HEK293 (cell line): ENCODE results near the gene SNX19.
A peak's percentile ranks its signal among the peaks of the same experiment; 100 is the strongest.

Source experiments
- CTCF ChIA-PET: fragments of 350-600 bp; formaldehyde crosslinking; extraction: SDS; loops from one replicate; lab custom pipeline; 2021; ENCODE audit warnings: antibody characterized with exemption; lab: Yijun Ruan, JAX
- POLR2A ChIA-PET: fragments of 300-600 bp; formaldehyde crosslinking; extraction: SDS; loops from one replicate; lab custom pipeline; 2020; ENCODE audit warnings: antibody characterized with exemption, inconsistent platforms; lab: Yijun Ruan, JAX
- H3K27ac ChIP-seq: fragments of 200-500 bp; sonication (Bioruptor generic); 2 replicates; pipeline ENCODE4 v1.5.1; 2014; ENCODE audit warnings: low read depth, low read length, control low read depth, inconsistent platforms; ENCODE audit errors: extremely low read depth
- H3K36me3 ChIP-seq, 2 experiments: fragments of 200-500 bp in 1 of 2; sonication (Bioruptor generic) in 1 of 2; 1 replicate in 1 of 2; 2 replicates in 1 of 2; pipeline ENCODE4 v1.5.1; 2014 to 2017; ENCODE audit warnings: inconsistent platforms in 2 of 2, low read length in 2 of 2; ENCODE audit not compliant: control insufficient read depth in 2 of 2, insufficient read depth in 1 of 2
- H3K4me1 ChIP-seq: fragments of 200-500 bp; sonication (Bioruptor generic); 2 replicates; pipeline ENCODE4 v1.5.1; 2014; ENCODE audit warnings: mild to moderate bottlenecking, low read length, inconsistent platforms; ENCODE audit not compliant: control insufficient read depth, insufficient read depth
- H3K4me3 ChIP-seq: 2 replicates; pipeline ENCODE4 v1.5.1; 2011; ENCODE audit warnings: low read depth, mild to moderate bottlenecking, control low read depth, low read length, moderate library complexity
- H3K9me3 ChIP-seq: fragments of 200-500 bp; sonication (Bioruptor generic); 2 replicates; pipeline ENCODE4 v1.5.1; 2014; ENCODE audit warnings: low read depth, low read length, inconsistent platforms; ENCODE audit not compliant: control insufficient read depth, insufficient read depth
- EGR2 ChIP-seq: fragments of 450-650 bp; formaldehyde crosslinking; IDR thresholded peaks from 2 replicates; pipeline ENCODE4 v1.5.1; 2016; ENCODE audit warnings: low read depth, missing biosample characterization, missing genetic modification characterization
- PRDM1 ChIP-seq: fragments of 450-650 bp; formaldehyde crosslinking; IDR thresholded peaks from 2 replicates; pipeline ENCODE4; 2016; ENCODE audit warnings: missing biosample characterization, missing genetic modification characterization
- SP3 ChIP-seq: fragments of 450-650 bp; formaldehyde crosslinking; IDR thresholded peaks from 2 replicates; pipeline ENCODE4 v1.5.1; 2016; ENCODE audit warnings: missing biosample characterization, missing genetic modification characterization
- ZFHX2 ChIP-seq: fragments of 450-650 bp; formaldehyde crosslinking; conservative IDR thresholded peaks from 2 replicates; pipeline ENCODE4 v1.5.1; 2016; ENCODE audit warnings: missing biosample characterization, missing genetic modification characterization
- ZNF157 ChIP-seq: fragments of 450-650 bp; formaldehyde crosslinking; IDR thresholded peaks from 2 replicates; pipeline ENCODE4 v1.5.1; 2016; ENCODE audit warnings: missing biosample characterization, missing genetic modification characterization
- ZNF202 ChIP-seq: fragments of 450-650 bp; formaldehyde crosslinking; IDR thresholded peaks from 2 replicates; pipeline ENCODE4 v1.5.1; 2016; ENCODE audit warnings: missing biosample characterization, missing genetic modification characterization, borderline replicate concordance
- ZNF350 ChIP-seq: fragments of 450-650 bp; formaldehyde crosslinking; IDR thresholded peaks from 2 replicates; pipeline ENCODE4 v1.5.0; 2017; ENCODE audit warnings: missing biosample characterization, mild to moderate bottlenecking, missing genetic modification characterization
- ZNF362 ChIP-seq: fragments of 450-650 bp; formaldehyde crosslinking; IDR thresholded peaks from 2 replicates; pipeline ENCODE4 v1.5.1; 2016; ENCODE audit warnings: missing biosample characterization, missing genetic modification characterization
- ZNF426 ChIP-seq: fragments of 450-650 bp; formaldehyde crosslinking; IDR thresholded peaks from 2 replicates; pipeline ENCODE4 v1.5.1; 2017; ENCODE audit warnings: missing biosample characterization, missing genetic modification characterization, mild to moderate bottlenecking, inconsistent platforms, moderate library complexity
- ZNF529 ChIP-seq: fragments of 450-650 bp; formaldehyde crosslinking; IDR thresholded peaks from 2 replicates; pipeline ENCODE4 v1.5.1; 2017; ENCODE audit warnings: missing genetic modification characterization, missing biosample characterization; ENCODE audit not compliant: insufficient replicate concordance
- ZNF560 ChIP-seq: fragments of 450-650 bp; formaldehyde crosslinking; IDR thresholded peaks from 2 replicates; pipeline ENCODE4 v1.5.1; 2017; ENCODE audit warnings: missing biosample characterization, missing genetic modification characterization, borderline replicate concordance
- ZNF654 ChIP-seq: fragments of 450-650 bp; formaldehyde crosslinking; IDR thresholded peaks from 2 replicates; pipeline ENCODE4 v1.5.1; 2016; ENCODE audit warnings: low read depth, missing biosample characterization, missing genetic modification characterization
- ZNF747 ChIP-seq: fragments of 450-650 bp; formaldehyde crosslinking; IDR thresholded peaks from 2 replicates; pipeline ENCODE4 v1.5.1; 2016; ENCODE audit warnings: missing biosample characterization, missing genetic modification characterization
- ZNF776 ChIP-seq: fragments of 450-650 bp; formaldehyde crosslinking; IDR thresholded peaks from 2 replicates; pipeline ENCODE4 v1.5.0; 2017; ENCODE audit warnings: missing biosample characterization, missing genetic modification characterization, borderline replicate concordance
- ZNF792 ChIP-seq: fragments of 450-650 bp; formaldehyde crosslinking; IDR thresholded peaks from 2 replicates; pipeline ENCODE4 v1.5.1; 2016; ENCODE audit warnings: missing biosample characterization, missing genetic modification characterization
- ZXDB ChIP-seq: fragments of 450-650 bp; formaldehyde crosslinking; IDR thresholded peaks from 2 replicates; pipeline ENCODE4 v1.5.1; 2016; ENCODE audit warnings: missing biosample characterization, missing genetic modification characterization

Gene SNX19

GRCh38 chr11:130907229-130907628 lies 9.1 kb downstream of the SNX19 start:
- ChIA-PET POLR2A (interaction anchor here (1.7 kb wide), 1 partner anchor 9 kb away, joined by 4 read pairs; no protein-coding TSS in a partner anchor), CTCF (interaction anchor here (0.7 to 4.7 kb wide), 4 partner anchors 9 to 197 kb away, joined by 3 to 32 read pairs (median 5); partner anchors contain the start of gene SNX19)
- Histone ChIP-seq H3K36me3 (peaks cover 7 to 95% of the 10 kb centered on the region in 2 experiments; a peak in 2 of 3 replicates), H3K27ac (no peak overlapping the region), H3K4me1 (no peaks in the 10 kb centered on the region), H3K4me3 (no peak overlapping the region), H3K9me3 (no peaks in the 10 kb centered on the region)
- TF ChIP-seq ZNF350 (tag by site-specific recombination) (no peak), ZNF362 (no peak), ZNF426 (tag by site-specific recombination) (no peak), ZNF560 (tag by site-specific recombination) (no peak), ZNF529 (tag by site-specific recombination) (no peak)

- no peaks in the 10 kb centered on the region for H3K9me3 ChIP-seq
- no peak overlapping the region for H3K4me3 ChIP-seq
- H3K4me1 ChIP-seq = no peaks in the 10 kb centered on the region
- no peak overlapping the region for H3K27ac ChIP-seq
- TF ChIP-seq EGR2 (tag by site-specific recombination) (no peak), ZFHX2 (tag by site-specific recombination) (no peak), ZNF157 (tag by site-specific recombination) (no peak), SP3 (tag by site-specific recombination) (no peak), ZNF776 (tag by site-specific recombination) (no peak), ZXDB (tag by site-specific recombination) (no peak), ZNF792 (no peak), ZNF747 (no peak)
- ChIA-PET POLR2A (interaction anchor here (1.7 kb wide), 1 partner anchor 10 kb away, joined by 4 read pairs; no protein-coding TSS in a partner anchor), CTCF (interaction anchor here (1.4 to 4.7 kb wide), 4 partner anchors 9 to 472 kb away, joined by 4 to 32 read pairs (median 6); partner anchors contain the start of gene SNX19)
- peaks cover 8 to 95% of the 10 kb centered on the region in 2 experiments; a peak in 2 of 3 replicates for H3K36me3 ChIP-seq
Observed at GRCh38 chr11:130906616-130907015, 9.7 kb downstream of the SNX19 start.

GRCh38 chr11:130905512-130905911 lies 10.8 kb downstream of the SNX19 start:
- Histone ChIP-seq H3K4me3 (no peak overlapping the region), H3K9me3 (no peaks in the 10 kb centered on the region), H3K27ac (no peak overlapping the region), H3K4me1 (no peaks in the 10 kb centered on the region)
- ChIA-PET POLR2A (no interaction called here), CTCF (interaction anchor here (0.6 to 4.7 kb wide), 4 partner anchors 10 to 471 kb away, joined by 3 to 32 read pairs (median 8); partner anchors contain the start of gene SNX19)
- TF ChIP-seq ZNF202 (tag by site-specific recombination) = no peak
- TF ChIP-seq, all 188 proteins: peak for 0
- H3K36me3 ChIP-seq = peaks cover 14 to 99% of the 10 kb centered on the region in 2 experiments; a peak in 2 of 3 replicates

GRCh38 chr11:130904380-130904779 lies 11.9 kb downstream of the SNX19 start:
- ChIA-PET CTCF (interaction anchor here (0.6 to 4.7 kb wide), 12 partner anchors 9 to 697 kb away, joined by 3 to 32 read pairs (median 4); partner anchors contain the start of gene SNX19), POLR2A (interaction anchor here (0.5 to 0.7 kb wide), 3 partner anchors 208 to 1043 kb away, joined by 3 read pairs; no protein-coding TSS in a partner anchor)
- H3K36me3 ChIP-seq = peaks cover 14 to 99% of the 10 kb centered on the region in 2 experiments; a peak in 2 of 3 replicates
- no peaks in the 10 kb centered on the region for H3K9me3 ChIP-seq
- H3K4me3 ChIP-seq = no peak overlapping the region
- H3K27ac ChIP-seq = no peak overlapping the region
- no peaks in the 10 kb centered on the region for H3K4me1 ChIP-seq
- TF ChIP-seq PRDM1 (tag by site-specific recombination) (no peak), ZNF654 (tag by site-specific recombination) (0 out of 2 replicates have a peak, but pooled peaks have one; percentile 4)
